T-helper 1 cell treated with Interleukin-12 subunit alpha and Interleukin-12 subunit beta and Interleukin-4 antibody, amounts not matched to agents 30 ng/mL and 1 ng/mL, for 36 hours (primary cell): ENCODE results near the gene ARID4B. TPM values are rescaled to one million over a fixed set of nuclear protein-coding genes. Genes with fewer than 3 reads are reported as not detected.

Source experiments
- intact Hi-C: fragments of 100-400 bp; cut with micrococcal nuclease; formaldehyde crosslinking; loops from one replicate; pipeline ENCODE4 v1.15.1; 2024
- total RNA-seq: library from RNA; stranded (reverse); gene quantifications from 2 replicates; pipeline ENCODE4 v1.2.3, GENCODE V29; 2022

ARID4B gene
- total RNA-seq, 1 donor from 2014 or later = 71.6 TPM

DNA sequence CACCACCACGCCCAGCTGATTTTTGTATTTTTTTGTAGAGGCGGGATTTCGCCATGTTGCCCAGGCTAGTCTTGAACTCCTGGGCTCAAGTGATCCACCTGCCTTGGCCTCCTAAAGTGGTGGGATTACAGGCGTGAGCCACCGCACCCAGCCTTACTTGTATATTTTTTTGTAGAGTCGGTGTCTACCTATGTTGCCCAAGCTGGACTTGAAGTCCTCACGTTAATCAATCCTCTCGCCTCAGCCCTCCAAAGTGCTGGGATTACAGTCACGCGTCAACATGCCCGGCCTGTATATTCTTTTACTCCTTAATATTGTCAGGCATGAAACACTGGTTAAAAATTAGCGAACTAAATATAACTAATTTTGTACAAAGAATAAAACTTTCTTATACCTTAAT lies 193.8 kb downstream of the ARID4B start:
- intact Hi-C loops = no loop called here

DNA sequence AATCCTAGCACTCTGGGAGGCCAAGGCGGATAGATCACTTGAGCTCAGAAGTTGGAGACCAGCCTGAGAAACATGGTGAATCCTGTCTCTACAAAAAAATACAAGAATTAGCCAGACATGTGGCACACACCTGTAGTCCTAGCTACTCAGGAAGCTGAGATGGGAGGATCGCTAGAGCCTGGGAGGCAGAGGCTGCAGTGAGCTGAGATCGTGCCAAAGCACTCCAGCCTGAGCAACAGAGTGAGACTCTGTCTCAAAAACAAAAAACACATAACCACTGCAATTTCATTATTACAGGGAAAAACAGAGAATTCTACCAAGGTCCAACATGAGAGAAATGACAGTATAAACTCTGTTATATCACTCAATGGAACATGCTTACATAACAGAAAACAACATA lies 194.9 kb downstream of the ARID4B start:
- intact Hi-C loops = no loop called here

DNA sequence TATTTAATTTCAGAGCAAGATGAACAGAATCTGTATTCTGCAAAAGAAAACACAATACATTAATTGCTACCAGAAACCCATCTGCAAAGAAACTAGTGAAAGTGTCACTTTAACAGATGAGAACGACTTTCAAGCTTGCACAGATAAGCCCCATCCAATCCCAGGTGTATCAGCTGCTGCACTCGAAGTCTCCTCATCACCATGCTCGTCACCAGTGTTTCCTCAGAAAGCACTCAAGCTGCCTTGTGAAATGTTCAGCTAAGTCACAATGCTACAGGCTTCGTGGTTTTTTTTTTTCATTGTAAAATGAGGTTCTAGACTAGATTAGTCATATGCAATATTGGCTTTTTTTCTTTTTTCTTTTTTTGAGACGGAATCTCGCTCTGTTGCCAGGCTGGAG lies 196.0 kb downstream of the ARID4B start:
- intact Hi-C loops = no loop called here

DNA sequence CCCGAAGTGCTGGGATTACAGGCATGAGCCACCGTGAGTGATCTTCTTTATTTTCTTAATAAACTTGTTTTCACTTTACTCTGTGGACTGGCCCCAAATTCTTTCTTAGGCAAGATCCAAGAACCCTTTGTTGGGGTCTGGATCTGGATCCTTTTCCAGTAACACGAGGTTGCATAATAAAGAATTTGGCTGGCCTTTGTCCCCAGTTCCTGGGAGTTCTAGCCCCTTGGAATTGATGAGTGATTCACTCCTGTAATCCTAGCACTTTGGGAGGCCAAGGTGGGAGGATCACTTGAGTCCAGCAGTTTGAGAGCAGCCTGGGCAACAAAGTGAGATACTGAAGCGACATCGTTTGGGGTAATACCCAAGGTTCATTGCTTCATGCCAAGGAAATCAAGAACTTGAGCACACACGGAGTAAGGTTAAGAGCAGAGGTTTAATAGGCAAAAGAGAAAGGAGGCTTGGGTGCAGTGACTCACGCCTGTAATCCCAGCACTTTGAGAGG lies 197.2 kb downstream of the ARID4B start:
- intact Hi-C loops = no loop called here

DNA sequence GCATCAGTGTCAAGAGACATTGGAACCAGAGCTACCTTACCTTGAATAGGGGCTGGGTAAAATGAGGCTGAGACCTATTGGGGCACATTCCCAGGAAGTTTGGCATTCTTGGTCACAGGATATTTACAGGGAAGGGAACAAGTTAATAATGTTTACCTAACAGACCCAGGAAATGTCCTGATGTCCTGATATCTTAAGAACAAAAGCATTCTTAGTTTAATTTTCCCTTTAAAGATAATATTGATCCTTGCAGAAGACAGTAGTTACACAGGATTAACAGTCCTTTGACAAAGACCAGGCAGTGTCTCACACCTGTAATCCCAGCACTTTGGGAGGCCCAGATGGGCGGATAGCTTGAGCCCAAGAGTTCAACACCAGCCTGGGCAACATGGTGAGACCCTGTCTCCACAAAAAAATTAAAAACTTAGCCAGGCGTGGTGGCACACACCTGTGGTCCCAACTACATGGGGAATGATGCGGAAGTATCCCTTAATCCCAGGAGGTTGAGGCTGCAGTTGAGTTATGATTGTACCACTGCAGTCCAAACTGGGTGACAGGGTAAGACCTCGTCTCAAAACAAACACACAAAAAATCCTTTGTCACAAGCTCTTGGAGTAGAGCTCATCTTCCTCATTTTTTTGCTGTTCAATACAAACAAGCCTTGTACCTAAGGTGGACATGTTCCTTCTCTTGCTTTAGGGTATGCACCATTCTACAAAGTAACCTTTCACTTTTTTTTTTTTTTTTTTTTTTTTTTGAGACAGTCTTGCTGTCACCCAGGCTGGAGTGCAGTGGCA lies 198.0 kb downstream of the ARID4B start:
- intact Hi-C loops = loop anchor here (1.0 kb wide), 2 partner anchors 237 to 512 kb away; partner anchors contain the start of gene TBCE

DNA sequence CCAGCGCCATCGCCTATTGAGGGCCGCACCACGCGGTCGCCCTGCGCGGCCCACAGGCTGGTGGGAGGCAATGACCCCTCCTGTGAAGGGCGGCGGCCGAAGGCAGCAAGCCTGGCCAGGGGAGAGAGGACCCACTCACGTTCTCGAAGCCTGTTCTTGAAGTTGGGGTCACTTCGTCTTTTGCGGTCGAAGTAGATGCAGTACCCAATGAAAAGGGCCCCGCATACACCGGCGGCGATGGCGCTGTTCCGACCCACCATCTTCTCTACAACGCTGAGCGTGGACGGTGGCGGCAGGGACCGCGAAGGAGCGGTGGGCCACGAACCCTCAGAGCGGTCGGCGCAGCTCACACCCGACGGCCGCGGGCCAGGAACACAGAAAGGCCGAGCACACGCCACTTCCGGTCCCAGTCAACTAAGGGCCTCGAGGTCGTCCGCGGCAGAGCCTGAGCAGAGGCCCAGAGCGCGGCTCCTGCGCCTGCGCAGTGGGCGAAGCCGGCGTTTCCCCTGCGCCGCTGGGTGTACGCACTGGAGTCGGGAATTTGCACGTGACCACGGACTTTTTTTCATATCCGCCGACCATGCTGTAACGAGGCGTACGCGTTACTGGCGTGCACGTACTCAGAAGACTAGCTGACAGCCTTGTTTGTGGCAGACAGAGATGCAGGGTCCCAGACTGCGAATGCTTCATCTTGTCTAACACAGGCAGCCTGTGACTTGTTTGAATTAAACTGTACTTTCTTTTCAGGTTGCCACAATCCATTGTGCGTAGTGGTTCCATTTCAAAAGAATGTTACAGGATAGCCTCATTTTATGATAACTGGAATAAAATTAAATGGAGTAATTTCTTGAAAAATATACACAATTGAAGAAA lies 199.3 kb downstream of the ARID4B start, which contains the start of gene TOMM20:
TOMM20 (minus strand) TSS at position 382 of the 873 bp plus-strand sequence; CDS start at position 260, 122 bp downstream.
- intact Hi-C loops = loop anchor here (1.0 kb wide), 10 partner anchors 23 to 871 kb away; partner anchors contain the start of genes ARID4B, COA6, GGPS1 and RBM34

DNA sequence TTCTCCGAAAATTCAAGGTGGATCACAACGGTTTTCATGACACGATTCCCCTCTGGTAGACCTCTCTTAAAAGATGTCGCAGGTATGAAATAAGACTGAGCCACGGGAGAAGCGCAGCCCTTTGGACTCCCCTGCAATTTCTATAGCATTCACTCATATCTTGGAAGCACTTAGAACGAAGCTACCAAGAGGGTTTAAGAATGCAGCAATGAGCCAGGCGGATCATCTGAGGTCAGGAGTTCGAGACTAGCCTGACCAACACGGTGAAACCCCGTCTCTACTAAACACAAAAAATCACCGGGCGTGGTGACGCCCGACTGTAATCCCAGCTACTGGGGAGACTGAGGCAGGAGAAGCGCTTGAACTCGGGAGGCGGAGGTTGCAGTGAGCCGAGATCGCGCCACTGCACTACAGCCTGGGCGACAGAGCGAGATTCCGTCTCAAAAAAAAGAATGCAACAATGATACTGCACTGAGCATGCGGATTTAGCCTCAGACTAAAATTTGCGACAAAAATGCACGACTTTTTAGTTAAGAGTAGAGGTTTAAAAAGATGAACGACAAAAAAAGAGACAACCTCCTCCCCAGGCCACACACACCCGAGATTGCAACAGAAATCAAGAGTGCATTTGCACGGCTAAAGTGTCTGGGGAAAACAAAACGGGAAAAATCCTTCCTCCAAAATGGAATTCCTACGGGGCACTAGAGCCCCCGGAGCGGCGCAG lies 200.1 kb downstream of the ARID4B start:
- intact Hi-C loops = loop anchor here (1.0 kb wide), 8 partner anchors 23 to 871 kb away; partner anchors contain the start of genes ARID4B, COA6, GGPS1 and RBM34

DNA sequence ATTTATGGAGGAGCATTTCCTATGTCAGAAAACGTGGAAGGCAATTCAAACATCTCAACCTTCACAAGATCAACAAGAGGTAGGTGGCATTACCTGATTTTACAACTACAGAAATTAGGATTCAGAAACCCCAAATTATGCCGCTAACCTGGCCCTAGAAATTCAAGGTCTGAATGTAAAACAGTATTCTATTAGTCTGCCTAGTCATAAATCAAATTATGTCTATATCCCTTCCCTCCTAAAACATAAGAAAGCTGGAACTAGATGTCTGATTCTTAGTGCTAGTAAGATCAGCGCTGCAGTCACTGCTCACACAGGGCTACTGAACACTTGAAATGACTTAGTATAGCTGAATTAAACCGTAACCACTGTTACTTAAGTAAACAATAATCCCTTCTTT lies 200.8 kb downstream of the ARID4B start:
- intact Hi-C loops = no loop called here

DNA sequence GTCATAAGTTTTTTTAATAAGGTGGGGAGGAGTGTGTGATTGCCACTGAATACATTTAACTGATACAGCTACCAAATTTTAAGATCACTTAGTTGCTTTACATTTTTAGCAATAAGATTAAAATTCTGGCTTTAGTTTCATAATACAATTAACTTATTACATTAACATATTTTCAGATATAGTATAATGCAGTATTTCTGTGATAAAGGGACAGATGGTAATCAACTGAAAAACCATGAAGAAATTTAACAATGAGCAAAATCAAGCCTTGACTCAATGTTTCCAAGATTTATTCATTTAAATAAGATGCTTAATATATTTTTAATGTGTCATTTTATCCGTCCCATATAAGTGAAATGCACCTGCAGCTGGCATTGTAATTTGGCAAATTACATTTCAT lies 203.3 kb downstream of the ARID4B start:
- intact Hi-C loops = no loop called here

DNA sequence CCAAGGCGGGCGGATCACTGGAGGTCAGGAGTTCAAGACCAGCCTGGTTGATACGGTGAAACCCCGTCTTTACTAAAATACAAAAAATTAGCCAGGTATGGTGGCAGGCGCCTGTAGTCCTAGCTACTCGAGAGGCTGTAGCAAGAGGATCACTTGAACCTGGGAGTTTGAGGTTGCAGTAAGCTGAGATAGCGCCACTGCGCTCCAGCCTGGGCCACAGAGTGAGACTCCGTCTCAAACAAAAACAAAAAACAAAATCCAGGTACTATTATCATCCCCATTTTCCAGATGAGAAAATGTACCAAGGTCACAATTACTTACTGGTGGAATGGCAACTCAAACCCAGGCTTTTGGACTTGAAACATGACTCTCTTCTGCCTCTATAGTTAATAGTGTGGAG lies 203.9 kb downstream of the ARID4B start:
- intact Hi-C loops = no loop called here

DNA sequence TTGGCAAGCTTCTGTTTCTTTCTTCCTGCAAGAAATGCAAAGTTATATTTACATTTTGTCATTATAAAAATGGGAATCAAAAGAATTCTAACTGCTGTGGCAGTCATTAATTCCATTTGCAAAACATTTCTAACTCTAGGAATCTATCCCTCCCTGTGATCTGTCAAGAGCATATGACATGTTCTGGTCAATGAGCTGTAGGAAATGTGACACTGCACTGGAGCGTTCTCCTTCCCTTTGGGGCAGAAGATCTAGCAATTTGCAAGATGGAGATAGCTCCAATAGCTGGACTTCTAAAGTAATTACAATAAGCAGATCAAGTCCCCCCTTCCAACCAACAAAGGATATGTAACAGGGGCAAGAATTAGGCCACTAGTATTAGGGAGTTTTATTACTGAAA lies 205.6 kb downstream of the ARID4B start:
- intact Hi-C loops = no loop called here

Other genes starting within 250 kb of the ARID4B start
- 75.8 and 83.9 TPM in 2 replicates for gene TOMM20, start 199.3 kb downstream of the ARID4B start, total RNA-seq
- gene RBM34, start 166.9 kb downstream of the ARID4B start, total RNA-seq = 105 and 108 TPM in 2 replicates
- gene GGPS1, start 391 bp upstream of the ARID4B start, total RNA-seq = 27.1 and 31.5 TPM in 2 replicates
- gene TBCE, start 39.2 kb upstream of the ARID4B start, total RNA-seq = 28.3 and 30.8 TPM in 2 replicates
- 9.1 and 9.2 TPM in 2 replicates for gene B3GALNT2, start 176.3 kb upstream of the ARID4B start, total RNA-seq